NCI-H524 treated with DMSO at 0.1 percent for 48 hours (cell line): ENCODE measurements around the gene NSMF.
"Not testable (repeated sequence)": the region's sequence is repeated elsewhere in the genome, so short reads cannot be mapped to it uniquely, and the experiment has no call there.

Experiments
- DNase-seq: peaks from one replicate; lab custom pipeline; 2025; lab: John Stamatoyannopoulos, UW

The NSMF gene

DNA sequence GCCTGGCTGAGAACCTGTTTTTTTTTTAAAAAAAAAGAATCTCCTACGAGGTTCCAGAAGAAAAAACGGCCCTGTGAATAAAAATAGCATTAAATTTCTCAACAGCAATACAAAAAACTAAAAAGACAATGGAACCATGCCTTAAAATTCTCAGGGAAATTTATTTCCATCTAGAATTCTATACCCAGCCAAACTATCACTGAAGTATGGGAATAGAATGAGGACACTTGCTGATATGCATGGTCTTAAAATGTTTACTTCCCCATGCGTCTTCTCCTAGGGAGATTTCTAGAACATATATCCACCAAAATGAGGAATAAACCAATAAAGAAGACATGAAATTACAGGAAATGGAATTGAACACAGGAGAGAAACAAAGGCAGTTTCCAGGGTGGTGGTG, 16.5 kb upstream of the NSMF start:
- DNase-seq = no peak

DNA sequence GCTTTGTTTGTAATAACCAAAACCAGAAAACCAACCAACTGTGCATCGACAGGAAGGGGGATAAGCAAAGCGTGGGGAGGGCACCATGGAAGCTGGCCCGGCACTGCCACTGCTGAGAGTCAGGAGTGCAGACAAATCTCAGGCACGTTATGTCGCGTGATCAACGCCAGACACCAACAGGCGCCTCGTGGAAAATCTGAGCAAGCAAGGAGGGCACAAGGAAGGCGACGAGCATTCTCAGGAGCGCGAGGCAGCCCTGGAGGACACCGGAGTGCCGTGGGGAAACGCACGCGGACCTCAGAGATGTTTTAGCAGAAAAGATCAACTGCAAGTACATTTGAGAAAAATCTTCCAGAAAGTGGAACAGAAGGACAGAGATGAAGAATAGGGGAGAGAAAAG, 15.1 kb upstream of the NSMF start:
- DNase-seq = no peak

DNA sequence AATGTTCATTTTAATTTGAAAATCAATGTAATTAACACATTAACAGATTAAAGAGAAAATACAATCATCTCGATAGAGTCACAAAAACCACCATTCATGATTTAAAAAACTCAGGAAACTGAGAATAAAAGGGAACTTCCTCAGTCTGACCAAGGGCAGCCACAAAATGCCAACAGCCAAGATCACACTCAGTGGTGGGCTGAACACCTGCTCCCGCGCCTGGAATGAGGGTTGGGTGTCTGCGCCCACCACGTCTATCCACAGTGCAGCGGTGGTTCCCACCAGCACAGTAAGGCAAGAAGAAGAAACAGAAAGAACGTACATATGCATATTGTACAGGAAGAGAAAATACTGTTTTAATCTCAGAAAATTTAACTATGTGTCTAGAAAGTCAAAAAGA, 11.7 kb upstream of the NSMF start:
- no peak for DNase-seq

DNA sequence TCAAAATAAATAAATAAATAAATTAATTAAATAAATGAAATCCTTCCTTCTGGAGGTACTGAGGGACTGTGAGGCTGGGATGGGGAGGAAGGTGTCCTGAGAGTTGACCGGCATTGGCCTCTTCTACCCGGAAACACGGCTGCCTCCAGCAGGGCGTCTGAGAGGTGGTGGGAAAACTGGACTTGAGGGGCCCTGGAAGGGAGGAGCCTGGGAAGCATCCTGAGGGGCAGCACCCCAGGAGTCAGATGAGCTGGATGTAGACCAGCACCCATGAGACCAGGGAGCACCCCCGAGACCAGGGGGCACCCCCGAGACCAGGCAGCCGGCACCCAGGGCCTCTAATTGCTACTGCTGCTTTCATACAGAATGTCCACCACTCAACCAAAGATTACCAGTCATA, 8.8 kb upstream of the NSMF start:
- DNase-seq = no peak

DNA sequence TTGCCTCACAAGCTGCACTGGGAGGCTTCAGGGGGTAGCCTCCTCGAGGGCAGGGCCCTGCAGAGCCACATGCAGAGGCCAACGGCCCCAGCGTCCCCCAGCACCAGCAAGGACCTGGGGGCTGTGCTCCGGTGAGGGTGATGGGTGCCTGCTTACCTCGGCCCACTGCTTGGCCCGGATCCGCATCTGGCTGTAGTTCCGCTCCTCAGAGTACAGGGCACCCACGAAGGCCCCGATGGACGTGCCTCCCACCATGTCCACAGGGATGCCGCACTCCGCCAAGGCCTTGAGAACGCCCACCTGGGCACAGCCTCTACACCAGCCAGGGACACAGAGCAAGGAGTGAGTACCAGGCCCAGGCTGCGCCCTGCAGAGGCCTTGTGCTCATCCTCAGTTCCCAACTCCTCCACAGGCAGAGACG, 8.0 kb upstream of the NSMF start:
- DNase-seq = no peak

DNA sequence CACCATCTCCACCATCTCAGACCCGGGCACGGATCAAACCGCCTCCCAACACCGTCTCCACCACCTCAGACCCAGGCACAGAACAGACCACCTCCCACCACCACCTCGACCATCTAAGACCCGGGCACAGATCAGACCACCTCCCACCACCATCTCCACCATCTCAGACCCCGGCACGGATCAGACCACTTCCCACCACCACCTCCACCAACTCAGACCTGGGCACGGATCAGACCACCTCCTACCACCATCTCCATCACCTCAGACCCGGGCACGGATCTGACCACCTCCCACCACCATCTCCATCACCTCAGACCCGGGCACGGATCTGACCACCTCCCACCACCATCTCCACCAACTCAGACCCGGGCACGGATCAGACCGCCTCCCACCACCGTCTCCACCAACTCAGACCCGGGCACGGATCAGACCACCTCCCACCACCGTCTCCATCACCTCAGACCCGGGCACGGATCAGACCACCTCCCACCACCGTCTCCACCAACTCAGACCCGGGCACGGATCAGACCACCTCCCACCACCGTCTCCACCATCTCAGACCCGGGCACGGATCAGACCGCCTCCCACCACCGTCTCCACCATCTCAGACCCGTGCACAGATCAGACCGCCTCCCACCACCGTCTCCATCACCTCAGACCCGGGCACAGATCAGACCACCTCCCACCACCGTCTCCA, 7.4 kb upstream of the NSMF start:
- DNase-seq = not testable (repeated sequence)

DNA sequence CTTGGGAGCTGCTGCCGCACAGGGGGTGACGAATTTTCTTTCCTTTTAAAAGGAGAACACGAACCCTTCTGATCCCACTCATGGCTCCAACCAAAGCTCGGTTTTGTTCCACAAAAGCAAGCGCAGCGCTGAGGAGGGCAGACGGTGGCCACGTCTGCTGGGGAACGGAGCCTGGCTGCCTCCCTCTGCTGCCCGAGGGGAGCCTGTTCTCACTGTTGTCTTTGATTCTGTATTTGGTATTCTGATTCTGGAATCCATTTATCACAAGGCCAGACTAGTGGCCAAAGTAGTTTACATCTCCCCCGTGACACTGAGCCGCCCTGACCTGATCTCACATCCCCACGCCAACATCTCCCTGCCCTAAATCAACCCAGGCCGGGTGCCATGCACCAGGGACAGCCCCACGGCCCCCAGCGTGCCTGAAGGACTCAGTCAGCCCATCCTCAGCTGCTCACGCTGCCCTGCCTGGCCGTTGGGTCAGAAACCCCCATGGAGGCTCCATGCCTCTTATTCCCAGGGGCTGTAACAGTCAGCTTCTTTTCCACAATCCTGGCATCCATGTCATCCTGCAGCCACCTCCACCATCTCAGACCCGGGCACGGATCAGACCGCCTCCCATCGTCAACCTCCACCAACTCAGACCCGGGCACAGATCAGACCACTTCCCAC, 6.7 kb upstream of the NSMF start:
- DNase-seq = no peak

DNA sequence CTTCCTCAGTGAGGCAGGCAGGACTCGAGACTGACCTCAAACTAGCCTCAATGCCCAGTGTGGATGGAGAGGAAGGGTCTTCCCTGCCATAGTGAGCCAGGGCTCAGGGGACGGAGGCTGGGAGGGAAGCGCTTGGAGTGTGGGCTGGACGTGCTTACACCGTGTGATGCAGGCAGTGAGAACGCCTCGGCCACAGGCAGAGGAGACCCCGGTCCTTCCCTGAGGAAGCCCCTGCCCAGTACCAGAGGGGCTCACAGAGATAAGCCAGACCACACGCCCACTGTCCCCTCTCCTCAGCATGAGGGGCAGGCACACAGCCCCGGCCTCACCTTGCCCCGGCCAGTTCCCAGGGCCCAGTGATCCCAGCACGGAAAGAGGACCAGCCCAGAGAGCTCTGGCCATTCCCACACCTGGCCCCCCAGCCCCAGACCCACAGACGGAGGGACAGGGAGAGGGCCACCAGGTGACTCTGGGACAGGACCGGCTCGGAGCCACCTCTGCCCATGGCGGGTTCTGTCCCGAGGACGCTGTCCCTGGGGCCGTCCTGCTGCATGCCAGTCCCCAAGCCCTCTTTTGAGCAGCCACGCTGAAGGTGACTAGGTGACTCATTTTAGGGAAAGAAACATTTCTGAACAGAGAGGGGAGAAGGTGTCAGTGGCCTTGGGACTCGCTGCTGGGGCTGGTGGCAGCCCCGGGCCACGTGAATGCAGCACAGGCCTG, 6.0 kb upstream of the NSMF start:
- no peak for DNase-seq

DNA sequence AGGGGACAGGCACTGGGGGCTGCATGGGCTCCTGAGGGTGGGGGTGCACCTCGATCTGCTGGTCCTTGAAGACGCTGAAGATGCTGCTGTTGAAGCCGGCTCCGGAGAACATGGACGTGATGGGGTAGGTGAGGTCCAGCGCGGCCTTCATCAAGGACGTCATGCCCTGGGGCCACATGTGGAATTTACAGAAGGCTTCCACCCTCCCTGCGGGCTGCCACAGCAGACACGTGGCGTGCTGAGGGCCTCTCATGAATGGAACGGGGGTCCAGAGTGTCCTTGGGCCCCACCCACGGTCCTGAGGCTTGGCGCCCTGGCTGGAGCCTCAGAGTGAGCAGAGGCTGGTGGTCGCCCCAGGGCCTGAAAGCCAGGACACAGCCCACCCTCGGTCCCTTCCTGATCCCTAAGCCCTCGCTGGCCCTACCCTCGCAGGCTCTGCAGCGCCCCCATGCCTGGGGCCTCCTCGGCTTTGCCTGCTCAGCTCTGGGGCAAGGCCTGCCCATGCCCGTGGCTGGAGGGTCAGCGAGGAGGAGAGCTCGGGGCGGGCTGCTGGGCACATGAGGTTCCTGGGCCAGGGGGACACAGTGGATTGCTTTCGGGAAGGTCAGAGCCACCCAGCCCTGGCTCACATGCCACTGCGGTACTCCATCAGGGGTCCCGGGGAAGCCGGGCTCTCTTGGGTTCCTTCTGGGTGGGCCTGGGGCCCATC, 5.3 kb upstream of the NSMF start:
- DNase-seq = no peak

DNA sequence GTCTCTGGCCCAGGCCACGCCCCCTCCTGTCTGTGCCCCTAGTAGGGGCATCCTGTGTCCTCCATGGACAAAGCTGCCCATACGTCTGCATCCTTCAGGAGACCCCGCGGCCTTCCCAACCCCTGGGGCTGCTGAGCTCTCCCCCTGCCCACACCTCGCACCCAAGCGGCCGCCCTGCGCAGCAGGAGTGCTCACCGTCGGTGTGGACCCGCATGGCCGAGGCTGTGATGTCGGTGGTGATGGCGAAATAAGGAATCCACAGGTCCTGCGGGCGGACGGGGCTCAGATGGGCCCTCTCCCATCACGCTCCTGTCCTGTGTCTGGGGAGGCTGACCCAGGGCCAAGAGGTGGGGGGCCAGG, 4.8 kb upstream of the NSMF start:
- DNase-seq = no peak

DNA sequence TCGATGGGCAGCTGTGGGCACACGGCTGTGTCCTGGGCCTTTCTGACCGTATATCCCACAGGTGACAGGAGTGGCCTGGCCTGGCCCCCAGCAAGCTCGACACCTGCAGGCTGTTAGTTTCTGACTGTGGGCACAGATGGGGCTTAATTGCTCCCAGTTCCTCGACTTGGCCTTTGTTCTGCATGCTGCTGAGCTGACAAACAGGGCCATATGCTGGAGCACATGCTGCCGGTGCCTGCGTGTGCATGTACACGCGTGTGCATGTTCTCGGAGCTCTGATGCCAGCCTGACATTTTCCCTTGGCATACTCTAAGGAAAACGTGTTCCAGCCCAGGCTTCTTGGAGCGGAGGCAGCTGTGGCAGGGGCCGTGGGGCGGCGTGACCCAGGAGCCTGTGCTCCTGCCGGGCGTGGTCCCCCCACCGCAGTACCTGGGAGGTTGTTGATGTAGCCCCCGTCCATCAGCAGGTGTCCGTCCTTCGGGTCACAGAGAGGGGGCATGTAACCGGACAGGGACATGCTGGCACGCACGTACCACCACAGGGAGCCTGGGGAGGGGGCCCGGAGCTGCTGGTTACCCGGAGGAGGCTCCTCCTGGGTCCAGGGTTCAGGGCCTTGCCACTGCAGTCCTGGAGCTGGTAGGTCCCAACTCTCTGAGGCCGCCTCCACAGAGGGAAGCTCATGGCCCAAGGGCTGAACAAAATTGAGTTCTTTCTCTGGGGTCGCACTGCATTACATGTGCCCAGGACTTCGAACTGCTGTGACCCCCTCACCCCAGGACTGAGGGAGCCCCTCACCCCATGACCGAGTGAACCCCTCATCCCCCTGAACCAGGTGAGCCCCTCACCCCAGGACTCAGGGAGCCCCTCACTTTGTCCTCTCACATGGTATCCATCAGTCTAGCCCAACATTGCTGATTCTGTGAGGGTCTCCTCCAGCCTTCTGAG, 4.1 kb upstream of the NSMF start:
- DNase-seq = no peak

DNA sequence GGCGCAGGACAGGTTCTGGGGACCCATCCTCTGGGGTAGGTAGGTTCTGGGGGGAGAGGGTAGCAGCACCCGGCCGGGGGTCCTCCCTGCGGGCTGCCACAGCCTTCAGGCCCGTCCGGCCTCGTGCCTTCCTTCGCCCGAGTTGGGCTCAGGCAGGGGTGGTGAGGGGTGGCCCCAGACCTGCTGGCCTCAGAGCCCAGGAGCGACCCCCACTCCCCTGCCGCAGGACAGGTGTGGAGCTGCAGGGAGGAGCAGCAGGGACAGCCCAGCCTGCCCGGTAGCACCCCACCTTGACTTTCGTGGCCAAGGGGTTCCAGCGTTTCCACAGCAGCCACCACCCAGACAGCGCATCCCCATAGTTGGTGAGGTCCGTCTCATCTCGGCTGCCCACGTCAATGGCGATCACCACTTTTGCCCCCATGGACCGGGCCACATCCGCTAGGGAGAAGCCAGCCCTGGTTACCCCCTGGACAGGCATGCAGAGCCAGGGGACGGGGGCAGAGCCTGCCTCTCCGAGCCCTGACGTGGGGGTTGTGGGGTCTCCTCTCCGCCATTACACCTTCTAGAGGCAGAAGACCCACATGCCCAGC, 3.4 kb upstream of the NSMF start:
- DNase-seq = no peak

DNA sequence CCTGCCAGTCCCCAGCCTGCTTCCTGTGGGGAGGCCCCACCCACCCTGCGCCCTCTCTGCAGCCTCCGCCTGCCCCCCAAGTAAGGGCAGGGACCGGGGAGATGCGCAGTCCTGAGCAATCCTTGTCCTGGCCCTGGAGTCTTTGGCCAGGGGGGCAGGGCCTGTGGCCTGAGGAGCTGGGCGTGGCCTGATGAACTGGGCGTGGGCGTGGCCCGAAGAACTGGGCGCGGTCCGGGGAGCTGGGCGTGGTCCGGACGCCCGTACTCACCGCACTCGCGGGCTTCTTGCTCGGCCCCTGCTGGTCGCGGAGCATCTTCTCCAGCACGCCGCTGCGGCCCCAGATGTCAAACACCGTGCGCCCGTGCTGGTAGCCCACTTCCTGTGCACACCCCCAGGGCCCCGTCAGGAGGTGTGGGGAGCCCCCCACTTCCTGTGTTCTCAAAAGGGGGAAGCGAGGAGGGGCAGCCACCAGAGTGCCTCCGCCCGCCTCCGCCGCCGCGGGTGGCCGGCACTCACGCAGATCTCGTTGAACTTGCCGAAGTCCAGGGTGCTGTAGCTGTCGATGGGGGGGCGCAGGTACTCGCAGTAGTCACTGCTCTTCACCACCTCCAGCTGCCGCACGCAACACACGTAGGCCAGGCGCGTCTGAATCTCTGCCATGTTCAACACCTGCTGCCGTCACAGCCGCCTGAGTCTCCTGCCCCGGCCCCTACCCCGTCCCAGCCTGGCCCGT, 2.7 kb upstream of the NSMF start:
- DNase-seq = no peak

DNA sequence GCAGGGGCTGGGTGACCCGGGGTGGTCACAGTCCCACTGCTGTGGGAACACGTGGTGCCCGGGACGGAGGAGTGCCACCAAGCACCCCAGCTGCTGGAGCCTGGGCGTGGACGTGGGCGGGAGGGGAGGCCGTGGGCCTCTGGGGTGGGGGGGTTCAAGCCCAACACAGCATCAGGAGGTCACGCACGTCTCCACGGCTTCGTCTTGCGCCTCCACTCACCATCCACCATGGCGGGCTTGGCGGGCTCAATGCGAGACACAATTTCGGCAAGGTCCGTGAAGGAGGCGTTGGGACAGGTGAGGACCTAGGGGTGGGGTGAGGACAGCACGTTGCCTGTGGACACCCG, 2.2 kb upstream of the NSMF start:
- no peak for DNase-seq

DNA sequence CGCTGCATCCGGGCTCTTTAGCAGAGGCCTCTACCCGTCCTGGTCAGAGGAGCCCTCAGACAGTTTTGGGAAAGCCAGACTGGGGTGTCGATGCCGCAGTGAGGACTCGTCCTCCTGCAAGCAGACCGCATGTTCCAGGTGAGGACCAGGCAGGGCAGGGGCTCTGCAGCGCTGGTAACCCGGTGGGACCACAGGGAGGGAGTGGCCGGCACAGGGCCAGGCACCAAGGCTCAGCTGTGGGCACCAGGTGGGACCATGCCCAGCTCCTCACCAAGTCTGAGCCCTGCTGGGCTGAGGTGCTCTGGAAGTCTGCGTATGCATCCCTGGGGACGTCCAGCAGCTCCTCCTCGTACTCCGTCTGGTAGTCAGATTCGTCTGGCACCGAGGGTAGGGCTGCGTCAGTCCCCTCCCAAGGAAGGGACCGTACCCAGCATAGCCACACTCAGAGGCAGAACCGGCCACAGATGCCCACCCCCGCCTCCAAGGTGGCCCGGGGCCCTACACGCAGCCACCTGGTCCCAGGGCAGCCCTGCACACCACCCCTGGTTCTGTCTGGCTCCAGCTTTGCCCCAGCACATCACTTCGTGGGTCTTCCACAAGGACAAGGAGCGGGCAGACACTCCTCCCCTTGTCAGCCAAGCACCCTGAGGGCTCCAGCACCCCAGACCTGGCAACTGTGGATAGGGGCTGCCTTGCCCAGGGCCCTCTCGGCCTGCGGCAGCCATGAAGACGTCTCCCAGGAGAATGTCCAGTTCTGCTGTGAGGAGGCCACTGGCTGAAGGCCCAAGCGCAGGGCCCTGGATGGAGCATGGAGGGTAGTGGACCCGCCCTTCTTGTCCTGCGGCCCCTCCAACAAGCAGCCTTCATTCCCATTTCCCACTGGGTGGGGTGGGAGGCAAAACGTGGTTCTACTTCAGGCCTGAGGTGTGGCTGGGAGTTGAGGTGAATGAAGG, 1.5 kb upstream of the NSMF start:
- no peak for DNase-seq

DNA sequence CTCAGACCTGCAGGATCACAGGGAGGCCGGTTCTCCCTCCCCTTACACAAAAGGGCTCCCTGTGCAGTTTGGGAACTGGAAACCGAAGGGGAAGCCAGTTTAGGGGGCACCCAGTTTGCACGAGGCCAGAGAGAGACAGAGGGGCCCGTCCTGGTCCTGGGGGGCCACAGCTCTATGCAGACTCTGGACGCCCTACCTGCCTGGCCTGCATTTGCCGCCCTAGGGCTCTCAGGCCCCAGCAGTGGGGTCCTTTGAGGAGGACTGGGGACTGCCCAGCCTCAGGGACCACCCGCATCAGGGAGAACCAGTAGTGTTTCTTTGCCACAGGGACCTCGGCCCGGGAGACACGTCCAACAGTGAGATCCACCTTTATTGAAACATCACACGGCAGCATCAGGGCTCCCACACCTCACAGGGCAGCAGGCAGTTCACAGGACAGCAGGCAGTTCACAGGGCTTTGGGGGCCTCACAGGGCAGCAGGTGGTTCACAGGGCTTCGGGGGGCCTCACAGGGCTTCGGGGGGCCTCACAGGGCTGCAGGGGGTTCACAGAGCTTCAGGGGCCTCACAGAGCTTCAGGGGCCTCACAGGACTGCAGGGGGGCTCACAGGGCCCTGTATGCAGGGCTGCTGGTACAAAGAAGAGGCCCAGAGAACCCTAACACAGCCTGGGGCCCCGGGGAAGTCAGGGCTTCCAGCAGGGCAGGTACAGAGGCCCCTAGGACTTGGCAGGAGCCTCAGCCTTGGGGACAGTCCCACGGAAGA, 648 bp upstream of the NSMF start:
- DNase-seq = no peak

DNA sequence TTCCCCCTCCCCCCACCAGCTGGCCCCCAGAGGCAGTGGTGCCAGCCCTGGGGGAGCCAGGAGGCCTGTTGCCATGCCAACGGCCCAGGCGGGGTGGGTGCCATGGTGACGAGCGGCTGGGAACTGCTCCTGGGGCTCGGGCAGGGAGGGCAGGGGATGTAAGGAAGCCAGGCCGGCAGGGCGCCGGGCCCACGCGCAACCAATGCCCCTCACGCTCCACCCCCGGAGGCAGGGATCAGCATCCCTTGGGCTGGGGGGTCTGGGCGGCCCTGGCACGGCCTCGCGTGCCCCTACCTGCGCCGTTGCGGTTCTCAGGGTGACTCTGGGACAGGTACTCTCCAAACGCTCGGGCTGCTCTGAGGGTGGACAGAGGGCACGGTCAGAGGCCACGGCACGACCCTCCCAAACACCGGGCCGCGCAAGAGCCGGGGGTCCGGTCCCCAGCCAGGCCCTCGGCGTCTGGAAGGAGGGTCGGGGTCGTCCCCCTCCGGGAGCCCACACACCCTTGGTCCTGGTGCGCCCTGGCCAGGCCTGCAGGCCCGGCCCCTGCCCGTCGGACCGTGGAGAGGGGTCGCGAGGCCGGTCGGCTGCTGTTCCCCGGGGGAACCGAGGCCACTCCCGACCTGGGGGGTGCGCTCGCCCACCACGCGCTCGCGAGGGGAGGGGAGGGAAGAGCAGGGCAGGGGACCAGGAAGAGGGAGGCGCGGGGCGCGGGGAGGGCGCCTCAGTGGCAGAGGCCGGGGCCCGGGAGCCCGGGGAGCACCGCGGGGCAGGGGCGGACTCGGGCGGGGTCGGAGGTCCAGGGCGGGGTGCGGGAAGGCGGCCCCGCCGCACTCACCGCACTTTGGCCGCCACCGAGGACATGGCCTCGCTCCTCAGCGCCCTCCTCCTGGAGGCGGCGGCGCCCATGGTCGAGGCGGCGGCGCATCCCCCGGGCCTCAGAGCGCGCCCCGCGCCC, 661 bp downstream of the NSMF start:
- no peak for DNase-seq
